GM15510 (cell line): ENCODE data around the gene KANTR.
A peak's percentile ranks its signal among the peaks of the same experiment; 100 is the strongest.

ENCODE experiments used
- POLR2A ChIP-seq: IDR thresholded peaks from 3 replicates; pipeline ENCODE4 v1.6.1; 2011; ENCODE audit warnings: borderline replicate concordance; ENCODE audit not compliant: insufficient read length; ENCODE audit errors: extremely low read depth

The KANTR gene, protein sequence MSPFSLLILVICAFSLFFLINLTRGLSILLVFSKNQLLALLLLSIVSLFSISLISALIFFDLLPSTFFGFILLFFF

DNA sequence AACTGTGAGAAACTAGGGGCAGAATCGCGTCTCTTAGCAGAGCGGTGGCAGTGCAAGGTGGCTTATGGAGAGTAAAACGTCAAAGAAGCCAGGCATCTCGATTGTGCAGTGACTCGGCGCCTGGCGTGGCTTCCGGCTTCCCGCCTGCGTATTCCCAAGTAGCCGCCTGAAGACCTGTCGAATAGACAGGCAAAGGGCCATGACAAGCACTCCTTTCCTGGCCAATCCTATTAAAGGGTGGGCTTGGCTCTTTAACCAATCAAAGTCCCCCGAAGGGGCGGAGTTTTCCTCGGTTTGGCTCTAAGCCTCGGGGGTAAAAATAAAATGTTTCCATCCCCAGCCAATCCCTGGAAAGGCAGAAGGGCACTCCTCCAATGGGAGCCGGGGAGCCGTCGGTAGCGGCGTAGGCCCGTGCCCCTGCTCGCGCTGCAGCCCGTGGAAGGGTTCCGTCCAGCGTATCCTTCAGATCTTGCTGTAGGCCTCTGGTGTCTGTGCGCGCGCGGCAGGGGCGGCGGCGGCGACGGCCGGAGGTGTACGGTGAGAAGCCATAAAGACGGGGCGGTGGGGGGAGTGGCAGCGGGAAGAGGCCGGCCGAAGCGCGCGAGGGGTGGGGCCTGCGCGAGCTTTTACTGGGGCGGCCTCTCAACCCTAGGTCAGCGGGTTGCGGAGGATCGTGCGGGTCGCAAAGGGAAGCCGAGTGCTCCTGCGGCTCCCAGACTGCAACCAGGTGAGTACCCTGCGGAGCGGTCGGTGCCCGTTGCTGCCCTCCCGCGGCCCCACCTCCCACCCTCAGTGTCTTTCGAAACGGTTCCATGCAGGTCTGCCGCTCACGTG, at the start of gene KANTR:
Gene KANTR, plus strand, starts transcription at position 395 of the 834 bp plus-strand sequence. CDS start 30,131 bp downstream, outside the sequence.
- TF ChIP-seq POLR2A: peak; percentile 33

DNA sequence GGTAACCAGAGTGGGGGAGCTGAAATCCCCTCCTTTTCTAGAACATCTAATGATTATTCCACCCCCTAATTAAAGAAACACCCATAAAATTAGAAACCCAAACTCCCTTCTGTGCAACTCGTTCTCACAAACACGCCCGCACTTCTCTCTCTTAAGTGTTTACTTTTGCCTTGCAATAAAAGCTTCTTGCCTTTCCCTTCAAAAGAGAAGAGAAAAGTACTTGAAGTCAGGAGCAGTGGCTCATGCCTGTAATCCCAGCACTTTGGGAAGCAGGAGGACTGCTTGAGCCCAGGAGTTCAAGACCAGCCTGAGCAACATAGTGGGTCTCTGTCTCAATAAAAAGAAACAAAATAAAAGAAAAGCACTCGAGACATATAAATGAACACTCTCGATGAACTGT, 48.9 kb upstream of the KANTR start:
- TF ChIP-seq POLR2A: no peak

DNA sequence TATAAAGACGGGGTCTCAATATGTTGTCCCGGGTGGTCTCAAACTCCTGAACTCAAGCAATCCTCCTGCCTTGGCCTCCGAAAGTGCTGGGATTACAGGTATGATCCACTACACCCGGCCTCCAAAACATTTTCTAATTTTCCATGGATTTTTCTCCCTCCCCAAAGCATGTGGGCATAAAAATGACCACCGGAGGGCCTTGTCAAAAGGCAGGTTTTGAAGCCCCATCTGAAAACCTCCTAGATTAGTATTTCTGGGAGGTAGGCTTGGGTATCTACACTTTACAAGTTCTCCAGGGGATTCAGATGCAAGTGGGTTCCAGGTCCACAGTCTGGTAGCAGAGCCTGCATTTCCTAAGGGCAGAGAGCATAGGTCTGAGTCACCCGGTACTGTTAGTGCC, 46.7 kb upstream of the KANTR start:
- no peak for TF ChIP-seq POLR2A

DNA sequence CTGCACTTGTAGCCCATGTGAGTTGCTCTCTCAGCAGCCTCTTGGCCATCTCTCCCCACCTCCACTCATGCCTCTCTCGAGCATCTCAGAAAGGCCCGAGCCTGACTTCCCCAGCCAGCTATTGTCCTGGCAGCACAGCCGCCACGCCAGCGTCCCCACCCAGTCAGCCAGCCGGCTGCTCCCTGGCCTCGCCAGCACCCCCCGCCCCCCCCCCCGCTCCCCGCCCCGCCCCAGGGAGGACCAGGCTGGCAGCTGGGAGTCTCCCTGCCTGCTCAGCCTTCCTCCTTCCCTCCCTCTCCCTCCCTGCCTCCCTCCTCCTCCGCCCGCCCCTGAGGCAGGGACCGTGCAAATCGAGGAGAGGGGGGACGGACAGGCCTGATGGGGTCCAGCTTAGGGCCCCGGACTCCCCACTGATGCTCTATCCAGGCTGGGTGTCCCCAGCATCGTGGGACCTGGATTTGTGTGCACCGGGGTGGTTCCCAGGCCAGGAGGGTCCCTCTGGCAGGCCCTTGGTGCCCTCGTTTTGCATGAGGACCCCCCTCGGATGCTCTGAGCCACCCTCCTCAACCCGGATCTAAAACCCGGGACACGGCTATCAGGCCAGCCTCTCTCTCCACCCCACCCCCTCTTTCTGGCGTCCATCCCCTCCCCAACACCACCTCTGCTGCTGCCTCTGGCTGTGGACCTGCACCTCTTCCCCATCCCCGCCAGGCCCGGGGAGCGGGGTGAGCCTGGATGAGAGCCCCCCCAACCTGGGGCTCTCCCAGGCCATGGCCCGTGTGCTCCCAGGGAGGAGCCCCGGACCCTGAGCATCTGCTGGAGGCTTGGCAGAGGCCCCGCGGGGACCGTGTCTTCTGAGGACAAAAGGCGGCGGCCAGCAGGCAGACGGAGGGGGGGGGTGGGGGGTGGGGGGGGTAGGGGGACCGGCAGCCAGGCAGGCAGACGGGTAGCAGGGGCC, 45.5 kb upstream of the KANTR start, which contains the start of gene GPR173:
Gene GPR173, plus strand, starts transcription at position 621 of the 958 bp plus-strand sequence. CDS start 27,833 bp downstream, outside the sequence.
- no peak for TF ChIP-seq POLR2A

DNA sequence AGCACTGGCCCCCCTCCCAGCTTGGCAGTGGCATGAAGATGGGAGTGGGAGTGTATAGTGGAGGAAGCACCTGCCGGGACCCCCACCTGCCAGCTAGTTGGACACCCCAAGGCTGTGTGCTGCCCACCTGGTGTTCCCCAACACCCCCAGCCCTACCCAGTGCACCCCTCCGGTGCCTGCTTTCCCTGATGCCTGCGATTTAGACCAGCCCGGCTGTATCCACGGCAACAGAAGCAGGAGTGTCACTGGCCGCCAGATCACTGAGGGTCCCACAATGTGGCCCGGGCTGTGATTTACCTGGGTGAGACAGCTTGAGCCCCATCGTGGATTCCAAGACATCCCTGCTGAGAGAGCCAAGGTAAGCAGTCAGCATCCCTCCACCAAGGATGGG, 44.8 kb upstream of the KANTR start:
- TF ChIP-seq POLR2A: no peak

DNA sequence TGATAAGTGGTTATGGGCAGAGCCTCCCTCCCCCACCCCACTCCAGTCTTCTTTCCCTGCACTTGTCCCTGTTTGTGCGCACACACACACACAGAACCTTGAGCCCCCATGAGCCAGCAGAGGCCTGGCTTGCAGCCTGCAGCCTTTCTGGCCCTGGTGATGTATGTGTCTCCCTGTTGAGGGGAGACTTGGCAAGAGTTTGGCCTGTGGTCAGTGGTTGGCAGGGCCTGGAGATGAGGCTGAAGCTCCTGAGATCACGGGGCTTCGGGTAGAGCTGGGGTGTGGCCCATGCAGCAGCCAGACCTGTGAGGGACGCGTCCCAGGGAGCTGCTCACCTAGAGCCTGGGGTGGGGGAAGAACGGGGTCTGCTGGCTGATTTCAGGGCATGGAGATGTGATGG, 43.1 kb upstream of the KANTR start:
- TF ChIP-seq POLR2A: no peak

DNA sequence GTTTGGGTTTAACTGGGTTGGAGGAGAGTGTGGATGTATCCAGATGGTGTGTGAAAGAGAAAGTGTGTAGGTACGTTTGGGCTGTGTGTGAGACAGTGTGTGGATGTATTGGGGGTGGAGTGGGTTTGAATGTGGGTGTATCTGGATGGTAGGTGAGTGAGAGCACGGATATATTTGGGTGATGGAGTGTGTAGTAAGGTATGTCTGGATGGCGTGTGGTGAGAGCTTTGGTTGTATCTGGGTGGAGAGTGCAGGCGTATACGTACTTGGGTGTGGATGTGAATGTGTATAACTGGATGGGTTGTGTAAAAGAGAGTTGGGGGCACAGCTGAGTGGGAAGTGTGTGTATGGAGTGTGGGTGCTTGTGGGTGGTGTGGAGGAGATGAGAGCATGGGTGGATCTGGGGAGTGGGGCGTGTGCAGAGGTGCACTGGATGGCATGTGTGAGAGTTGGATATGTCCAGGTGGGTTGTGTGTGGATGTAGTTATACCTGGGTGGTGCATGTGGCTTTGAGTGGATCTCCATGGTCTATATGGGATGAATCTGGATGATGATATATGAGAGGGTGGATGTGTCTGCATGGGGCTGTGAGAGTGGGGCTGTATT, 38.6 kb upstream of the KANTR start:
- no peak for TF ChIP-seq POLR2A

DNA sequence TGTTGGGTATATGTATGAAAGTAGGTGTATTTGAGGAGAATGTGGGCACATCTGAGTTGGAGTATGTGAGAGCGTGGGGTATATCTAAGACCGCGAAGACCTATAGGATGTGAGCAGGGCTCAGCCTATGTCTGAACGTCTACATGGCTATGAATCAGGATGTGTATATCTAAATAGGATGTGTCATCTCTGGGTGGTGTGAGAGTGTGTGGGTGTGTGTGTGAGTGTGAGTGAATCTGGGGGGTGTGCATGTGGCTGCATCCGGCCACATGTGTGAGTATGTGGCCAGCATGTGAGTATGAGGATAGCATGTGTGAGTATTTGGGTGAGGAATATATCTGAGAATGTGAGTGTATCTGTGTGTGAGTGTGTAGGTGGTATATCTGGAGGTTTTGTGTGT, 37.6 kb upstream of the KANTR start:
- no peak for TF ChIP-seq POLR2A

DNA sequence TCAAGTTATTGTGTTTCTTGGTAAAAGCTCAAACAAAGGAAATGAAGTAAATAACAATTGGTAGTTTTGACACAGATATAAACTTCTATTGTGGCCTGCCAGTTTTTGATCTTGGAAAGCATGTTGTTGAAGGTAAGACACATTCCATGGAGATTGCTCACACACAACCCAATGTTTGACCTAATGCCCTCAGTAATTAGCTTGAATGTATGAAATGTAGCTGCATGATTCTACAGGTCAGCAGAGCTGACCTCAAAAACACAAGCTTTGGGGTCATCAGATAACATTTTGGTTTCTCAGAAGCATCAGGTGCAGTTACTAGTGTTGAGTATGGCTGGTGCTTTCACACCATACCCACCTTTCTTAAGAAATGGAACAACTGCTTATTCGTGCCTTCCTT, 28.8 kb upstream of the KANTR start:
- no peak for TF ChIP-seq POLR2A

DNA sequence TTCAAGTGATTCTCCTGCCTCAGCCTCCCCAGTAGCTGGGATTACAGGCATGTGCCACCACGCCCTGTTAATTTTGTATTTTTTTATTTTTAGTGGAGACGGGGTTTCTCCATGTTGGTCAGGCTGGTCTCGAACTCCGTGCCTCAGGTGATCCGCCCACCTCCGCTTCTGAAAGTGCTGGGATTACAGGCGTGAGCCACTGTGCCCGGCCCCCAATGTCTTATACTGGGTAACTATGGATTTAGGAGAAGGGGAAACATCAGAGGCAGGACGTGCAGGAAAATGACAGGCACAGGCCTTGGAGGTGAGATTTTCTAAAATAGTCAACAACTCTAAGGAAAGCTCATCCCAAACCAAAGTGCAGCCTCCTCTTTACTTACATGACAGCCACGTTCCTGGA, 22.9 kb upstream of the KANTR start:
- no peak for TF ChIP-seq POLR2A

DNA sequence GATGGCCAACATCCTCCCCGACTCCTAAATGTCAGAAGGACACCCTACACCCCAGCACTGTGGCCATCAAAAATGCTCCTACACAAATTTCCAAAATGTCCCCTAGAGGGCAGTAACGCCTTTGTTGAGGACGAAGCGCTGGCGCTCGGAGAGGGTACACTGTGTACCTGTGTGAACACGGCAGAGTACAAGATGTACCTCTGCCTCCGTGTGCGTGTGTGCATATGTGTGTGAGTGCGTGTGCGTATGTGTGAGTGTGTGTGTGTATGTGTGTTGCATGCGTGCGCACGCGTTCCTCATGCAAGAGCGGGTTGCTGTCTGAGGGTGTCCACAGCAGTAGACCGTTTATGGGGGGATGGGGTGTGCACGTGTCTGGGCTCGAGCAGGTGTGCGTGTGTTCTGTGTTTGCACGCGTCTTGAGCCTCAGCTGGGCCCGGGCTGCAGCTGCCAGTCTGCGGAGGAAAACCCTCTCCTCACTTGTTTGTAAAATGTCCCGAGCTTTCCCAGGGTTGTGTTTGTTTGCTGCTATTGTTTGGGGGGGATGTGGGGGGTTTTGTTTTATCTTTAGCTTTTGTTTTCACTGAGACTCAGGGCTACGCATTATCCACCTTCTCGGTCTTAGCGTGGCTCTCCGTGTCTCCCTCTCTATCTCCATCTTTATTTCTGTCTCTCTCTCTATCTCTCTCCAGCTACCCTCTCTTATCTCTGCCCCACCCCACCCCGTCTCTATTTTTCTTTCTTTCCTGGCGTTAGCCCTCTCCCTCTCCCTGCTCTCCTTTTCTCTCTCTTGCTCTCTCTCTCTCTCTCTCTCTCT, 22.1 kb upstream of the KANTR start:
- TF ChIP-seq POLR2A: no peak

DNA sequence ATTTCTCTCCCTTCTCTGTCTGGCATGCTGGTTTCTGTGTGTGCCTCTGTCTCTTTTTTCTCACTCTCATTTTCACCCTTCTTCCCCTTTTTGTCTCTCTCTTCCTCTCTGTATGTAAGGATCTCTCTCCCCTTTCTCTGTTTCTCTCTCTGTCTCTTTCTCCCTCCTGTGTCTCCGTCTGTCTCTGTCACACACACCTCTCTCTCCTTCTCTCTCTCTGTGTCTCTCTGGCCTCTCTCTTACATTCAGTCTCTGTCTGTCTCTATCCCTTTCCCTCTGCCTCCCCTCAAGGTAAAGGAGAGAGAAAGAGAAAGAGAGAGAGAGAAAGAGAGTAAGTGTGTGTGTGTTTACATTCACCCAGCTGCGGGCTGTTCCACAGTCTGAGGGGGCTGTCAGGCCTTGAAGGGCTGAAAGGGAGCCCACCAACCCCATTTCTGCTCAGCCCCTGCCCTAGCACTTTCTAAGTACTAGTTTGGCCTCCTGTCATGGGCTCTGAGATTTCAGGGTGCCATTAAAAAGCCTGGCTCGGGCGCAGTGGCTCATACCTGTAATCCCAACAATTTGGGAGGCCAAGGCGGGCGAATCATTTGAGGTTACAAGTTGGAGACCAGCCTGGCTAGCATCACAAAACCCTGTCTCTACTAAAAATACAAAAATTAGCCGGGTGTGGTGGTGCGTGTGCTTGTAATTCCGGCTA, 21.4 kb upstream of the KANTR start:
- TF ChIP-seq POLR2A: no peak

DNA sequence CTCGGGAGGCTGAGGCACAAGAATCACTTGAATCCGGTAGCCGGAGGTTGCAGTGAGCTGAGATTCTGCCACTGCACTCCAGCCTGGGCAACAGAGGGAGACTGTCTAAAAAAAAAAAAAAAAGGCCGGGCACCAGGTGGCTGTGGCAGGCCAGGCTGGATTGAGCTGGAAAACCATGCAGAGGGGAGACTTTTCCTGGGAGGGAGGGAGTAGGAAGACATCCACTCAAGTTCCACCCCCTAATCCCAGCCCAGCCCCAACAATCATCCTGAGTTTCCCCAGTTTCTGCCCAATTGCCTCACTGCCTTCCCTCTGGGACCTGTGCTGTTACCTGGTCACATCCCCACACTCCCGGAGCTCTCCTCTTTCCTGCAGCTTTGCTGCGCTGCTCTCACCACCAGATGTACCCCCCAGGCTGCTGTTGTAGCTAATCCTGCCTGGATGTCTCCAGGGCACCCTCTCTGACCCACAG, 20.8 kb upstream of the KANTR start:
- TF ChIP-seq POLR2A: no peak
